Effector CD8-positive, alpha-beta T cell (primary cell): ENCODE data around the gene ALDH5A1.

ENCODE experiments used
- DNase-seq: peaks from one replicate; lab custom pipeline; 2025; lab: John Stamatoyannopoulos, UW

Gene ALDH5A1

DNA sequence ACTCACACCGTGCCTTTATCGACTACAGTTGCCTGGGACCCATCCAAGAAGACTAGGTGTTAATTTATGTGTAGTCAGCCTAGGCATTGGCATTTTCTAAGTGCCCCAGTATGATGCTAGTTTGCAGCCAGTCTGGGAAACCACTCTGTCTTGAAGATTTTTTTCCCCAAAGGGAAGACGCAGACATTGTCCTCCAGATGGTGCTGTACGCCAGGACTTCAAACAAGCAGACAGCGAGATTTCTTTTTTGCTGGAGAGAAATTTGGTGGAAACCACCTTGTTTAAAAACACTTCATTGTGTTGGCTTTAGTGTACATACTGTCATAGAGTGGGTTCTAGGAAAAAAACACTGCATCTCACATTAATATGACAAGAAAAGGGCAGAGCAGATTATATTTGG lies 30.0 kb downstream of the ALDH5A1 start:
- no peak for DNase-seq

DNA sequence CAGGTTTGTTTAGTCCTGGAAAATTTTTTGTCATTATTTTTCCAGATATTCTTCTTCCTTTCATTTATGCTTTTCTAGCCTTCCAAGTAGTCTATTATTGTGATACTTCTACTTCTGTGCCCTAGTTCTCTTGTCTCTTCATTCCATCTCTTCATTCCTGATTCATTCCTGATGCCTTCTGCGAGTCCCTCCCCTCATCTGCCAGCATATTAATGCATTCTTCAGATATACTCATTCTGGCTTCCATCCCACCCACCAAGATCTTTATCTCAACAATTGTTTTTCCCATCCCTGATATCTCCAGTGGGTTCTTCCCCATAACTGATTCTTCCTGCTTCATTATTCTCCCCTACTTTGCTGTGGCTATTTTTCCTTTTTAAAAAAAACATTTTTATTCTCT lies 35.2 kb downstream of the ALDH5A1 start:
- no peak for DNase-seq

DNA sequence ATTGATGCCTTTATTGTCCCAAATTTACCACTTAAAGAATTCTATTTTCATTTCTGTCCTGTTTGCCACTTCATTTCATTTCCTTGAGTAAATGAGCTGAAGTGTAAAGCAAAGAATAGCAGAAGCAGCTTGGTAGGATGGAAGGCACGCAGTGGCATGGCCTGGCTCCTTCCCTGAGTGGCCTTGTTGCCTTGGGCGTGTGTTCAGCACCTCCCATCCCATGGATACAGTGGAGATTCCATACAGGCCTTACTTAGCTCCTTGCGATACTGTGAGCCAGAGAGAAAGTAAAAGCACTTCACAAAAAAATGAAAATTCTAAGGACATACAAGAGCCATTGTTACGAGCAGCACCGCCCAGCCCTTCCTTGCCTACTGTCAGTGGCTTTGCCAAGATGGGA lies 39.6 kb downstream of the ALDH5A1 start:
- no peak for DNase-seq

DNA sequence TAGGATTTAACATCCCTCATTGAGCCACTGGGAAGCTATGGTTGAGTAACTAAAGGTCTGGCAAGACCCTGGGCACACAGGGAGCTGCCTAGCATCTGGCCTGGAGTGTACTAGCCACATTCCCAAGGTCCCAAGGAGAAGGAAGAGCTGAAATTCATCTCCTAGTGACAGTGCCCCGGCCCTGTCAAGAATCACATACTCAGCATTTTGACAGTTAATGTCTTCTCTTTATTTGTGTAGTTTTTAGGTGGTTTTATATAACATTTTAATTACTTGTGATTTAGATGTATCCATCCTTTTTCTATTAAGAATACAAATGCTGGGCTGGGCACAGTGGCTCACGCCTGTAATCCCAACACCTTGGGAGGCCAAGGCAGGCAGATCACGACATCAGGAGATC lies 40.4 kb downstream of the ALDH5A1 start:
- DNase-seq: no peak

DNA sequence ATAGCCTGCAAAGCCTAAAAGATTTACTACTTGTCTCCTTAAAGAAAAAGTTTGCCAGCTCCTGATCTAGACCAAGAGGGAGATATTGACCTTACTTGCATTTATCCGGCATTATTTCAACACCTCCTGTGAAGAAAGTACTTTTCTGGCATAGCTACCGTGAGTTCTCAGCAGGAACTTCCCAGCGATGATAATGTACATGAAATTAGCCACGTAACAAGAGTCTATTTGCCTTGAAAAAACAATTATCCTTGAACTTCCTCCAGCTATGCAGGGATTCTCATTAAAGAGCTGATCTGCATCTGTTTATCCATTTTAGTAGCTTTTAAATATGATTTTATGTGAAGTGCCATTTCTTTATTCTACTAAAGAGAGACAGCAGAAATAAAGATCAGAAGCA lies 41.7 kb downstream of the ALDH5A1 start:
- no peak for DNase-seq

DNA sequence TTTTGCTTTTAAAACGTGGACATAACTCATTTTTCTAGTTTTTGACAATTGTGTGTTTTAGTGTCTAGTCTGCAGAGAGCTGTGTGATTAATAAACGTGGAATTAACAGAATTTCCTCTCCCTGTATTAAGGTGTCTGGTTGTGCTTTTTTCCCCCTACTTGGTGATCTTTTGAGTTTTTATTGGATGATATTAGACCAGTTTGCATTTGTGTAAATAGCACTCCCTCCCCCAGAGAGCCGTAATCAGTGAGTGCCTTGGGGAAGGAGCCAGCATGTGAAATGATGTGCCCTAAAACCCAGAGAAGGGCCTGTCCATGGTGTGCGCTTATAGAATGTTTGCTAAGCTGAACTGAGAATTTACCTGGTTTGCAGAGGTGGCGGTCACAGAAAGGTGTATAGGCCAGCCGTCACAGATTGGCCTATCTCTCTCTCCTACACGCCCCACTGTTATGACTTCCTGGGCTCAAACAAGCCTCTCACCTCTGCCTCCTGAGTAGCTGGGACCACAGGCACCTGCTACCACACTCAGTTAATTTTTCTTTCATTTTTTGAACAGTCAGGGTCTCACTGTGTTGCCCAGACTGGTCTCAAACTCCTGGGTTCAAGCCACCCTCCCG lies 42.4 kb downstream of the ALDH5A1 start:
- no peak for DNase-seq

DNA sequence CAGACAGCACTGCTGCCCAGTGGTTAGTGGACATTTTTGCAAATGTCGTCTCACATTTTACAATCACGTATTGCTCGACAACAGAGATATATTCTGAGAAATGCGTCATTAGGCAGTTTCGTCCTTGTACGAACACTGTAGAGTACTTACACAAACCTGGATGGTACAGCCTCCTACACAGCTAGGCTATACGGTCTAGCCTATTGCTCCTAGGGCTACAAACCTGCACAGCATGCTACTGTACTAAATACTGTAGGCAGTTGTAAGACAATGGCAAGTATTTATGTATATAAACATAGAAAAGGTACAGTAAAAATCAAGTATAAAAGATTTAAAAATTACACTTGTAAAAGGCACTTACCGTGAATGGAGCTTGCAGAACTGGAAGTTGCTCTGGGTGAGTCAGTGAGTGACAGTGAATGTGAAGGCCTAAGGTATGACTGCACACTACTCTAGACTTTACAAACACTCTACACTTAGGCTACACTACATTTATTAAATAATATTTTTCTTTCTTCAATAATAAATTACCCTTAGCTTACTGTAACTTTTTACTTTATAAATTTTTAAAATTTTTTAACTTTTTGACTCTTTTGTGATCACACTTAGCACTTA lies 43.1 kb downstream of the ALDH5A1 start:
- DNase-seq: no peak

DNA sequence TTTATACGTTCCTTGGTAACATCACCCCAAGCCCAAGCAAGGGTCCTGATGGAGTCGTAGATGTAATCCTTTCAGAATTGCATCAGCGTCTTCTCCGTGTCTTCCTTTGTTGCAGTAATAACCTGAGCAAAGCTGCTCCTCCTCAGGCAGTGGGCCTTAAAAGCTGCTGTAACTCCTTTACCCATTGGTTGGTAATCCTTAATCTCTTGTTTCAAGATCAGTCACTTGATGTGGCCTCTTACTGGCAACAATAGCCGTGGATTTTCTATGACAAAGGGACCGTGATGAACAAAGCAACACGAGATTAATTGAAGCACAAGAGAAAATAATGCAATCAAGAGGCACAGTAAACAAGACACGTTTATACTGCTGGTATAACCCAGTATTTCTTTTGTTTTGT lies 44.6 kb downstream of the ALDH5A1 start:
- DNase-seq: no peak

DNA sequence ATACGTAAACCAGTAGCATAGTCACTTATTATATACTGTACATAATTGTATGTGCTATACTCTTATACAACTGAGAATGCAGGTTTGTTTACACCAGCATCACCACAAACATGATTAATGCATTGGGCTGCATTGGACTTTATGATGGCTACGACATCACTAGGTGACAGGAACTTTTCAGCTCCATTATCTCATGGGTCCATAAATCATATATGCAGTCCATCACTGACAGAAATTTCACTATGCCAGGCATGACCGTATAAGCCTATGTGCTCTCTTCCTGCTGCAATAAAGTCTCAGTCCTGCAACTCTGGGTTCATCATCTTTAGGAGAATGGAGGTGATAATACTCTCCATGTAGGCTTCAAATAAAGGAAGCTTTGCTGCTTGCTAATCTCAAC lies 45.4 kb downstream of the ALDH5A1 start:
- DNase-seq: no peak

DNA sequence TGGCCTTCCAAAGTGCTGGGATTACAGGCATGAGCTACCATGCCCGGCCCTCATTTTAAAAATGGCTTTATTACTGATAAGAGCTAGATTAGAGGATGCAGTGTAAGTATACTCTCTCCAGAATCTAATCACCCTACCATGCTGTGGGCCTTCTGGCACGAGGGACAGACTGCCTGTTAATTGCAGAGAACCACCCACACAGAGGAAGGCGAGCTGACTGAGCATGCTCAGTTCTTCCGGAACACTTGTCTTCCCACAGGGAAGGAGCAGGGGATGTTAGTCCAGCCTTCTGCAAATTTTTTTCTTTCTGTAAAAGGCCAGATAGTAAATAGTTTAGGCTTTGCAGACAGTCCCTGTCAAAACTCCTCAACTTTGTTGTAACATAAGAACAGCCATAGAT lies 48.9 kb downstream of the ALDH5A1 start:
- DNase-seq: no peak

DNA sequence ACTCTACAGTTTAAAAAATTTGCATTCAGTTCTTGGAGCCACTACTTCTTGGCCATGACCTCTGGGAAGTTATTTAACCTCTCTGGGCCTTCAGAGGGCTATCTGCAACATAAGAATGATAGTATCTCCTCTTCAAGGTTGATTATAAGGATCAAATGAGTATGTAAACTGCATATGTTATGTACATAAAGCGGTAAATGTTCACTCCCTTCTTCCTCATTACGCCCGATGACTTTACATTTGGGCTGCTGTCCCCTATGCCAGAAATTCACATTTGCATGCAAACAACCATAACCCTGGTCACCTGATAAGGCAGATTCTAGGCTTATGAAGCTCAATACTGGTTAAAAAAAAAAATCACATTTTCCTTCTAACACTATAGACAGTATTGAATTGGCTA lies 50.4 kb downstream of the ALDH5A1 start:
- DNase-seq: no peak

DNA sequence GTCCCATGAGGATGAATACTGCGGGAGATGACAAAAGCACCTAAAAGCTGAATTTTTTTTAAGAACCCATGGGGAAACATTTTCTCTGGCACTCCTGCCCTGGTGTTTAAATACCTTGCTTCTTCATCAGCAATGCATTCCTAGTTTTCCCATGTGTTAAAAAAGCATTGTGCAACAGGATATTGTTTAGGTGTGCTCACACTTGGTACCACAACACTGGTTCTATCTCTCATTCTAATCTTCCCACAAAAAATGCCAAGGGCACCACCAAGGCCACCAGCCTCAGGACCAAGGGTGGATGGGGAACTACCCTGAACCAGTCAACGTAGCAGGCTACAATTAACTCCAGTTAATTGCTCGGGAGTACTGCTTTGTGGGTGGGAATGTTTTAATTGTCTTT lies 50.9 kb downstream of the ALDH5A1 start:
- DNase-seq: no peak

DNA sequence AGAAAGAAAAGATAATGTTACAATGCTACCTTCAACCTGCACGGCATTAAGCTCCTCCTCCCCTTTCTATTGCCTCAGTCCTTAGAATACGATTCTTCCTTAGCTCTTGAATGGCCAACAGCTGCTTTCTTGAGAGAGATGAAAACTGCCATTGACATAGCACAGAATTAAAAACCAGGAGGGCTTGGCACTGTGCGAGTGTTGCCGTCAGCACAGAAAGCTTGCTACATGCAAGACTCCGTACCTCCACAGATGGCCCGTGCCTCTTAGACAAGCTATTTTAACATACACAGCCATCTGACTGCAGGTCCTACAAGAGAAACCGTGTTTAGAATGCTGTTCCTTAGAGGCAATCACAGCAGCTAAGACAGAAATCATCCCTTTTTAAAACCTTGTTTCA lies 51.7 kb downstream of the ALDH5A1 start:
- no peak for DNase-seq

DNA sequence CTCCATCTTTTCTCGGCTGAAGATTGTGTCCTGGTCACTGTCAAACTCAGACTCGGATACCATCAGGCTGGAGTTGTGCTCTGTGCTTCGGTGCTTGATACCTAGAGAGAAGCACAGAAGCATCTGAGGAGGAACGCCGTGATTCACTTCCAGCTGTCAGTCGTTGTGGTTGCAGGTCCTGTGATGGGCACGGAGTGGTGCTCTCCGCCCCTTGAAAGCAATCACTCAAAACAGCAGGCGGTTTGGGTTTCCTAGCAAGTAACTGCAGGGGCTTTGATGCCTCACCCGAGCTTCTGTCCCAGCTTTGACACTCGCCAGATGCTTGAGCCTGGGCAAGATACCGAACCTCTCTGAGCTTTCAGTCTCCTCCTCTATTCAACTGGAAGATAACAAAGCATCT lies 52.5 kb downstream of the ALDH5A1 start:
- DNase-seq: peak; percentile 2

DNA sequence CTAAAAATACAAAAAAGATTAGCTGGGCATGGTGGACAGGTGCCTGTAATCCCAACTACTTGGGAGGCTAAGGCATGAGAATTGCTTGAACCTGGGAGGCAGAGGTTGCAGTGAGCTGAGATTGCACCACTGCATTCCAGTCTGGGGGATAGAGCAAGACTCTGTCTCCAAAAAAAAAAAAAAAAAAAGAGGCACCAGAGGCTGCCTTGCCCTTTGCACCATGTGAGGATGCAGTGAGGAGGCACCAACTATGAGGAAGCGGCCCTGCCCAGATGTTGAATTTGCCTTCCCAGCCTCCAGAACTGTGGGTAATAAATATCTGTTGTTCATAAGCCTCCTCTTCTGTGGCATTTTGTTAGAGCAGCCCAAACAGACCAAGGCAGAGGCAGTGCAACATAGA lies 54.4 kb downstream of the ALDH5A1 start:
- DNase-seq: no peak

DNA sequence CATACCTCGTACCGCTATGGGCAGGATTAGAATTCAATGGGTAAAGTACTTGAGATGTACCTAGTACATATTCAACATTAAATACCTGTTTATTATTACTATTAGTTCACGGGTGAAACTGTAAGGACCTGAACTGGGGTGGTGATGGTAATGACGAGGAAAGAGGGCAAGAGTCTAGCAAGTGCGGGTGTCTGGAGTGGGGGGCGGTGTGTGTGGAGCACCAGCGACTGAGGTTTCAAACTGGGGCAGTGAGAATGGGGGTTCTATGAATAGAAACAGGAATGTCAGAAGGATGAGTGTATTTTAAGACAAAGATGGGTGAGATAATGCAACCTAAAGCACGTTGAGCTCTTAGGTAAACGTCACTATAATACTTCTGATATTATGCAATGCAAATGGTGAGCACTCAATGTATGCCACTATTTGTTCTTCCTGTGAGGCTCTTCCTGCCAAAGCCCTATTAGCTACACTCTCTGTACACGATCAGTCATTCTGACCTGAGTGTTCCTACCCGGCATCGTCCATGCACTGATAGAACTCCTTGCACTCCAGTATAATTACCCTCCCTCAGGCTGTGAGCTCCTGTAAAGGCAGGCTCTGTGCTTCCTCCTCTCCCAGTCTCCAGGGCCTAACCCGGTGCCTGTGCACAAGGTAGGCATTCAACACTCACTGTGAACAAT lies 55.0 kb downstream of the ALDH5A1 start:
- no peak for DNase-seq

DNA sequence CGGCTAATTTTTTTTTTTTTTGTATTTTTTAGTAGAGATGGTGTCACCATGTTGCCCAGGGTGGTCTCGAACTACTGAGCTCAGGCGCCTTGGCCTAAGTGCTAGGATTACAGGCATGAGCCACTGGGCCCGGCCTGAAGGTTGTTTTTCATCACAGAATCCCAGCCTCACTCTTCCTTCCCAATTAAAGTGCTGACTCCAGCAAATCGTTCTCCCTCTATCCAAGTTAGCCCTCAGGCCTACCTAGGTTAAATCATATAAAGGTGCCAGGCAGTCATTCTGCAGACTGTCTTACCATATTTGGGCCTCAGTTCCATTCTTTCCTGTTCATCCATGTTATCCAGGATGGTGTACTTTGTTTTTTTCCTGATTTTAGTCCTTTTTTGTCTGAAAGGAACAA lies 56.4 kb downstream of the ALDH5A1 start:
- DNase-seq: no peak

DNA sequence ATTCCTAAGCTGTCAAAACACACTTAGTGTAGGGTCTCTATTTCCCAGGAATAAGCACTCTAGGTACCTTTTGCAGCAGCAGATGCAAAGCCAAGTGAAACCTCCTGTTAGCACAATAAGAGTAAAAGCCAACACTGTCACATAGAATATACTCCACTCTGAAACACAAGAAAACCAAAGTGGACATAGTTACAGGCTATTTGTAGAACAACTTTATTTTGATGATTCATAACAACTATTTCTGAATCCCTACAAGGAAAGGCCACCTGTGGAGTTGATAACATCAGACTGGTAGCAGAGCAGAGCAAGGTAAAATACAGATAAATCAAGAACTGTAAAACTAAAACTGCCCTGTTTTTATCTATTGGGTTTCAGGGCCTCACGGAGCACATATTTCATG lies 59.7 kb downstream of the ALDH5A1 start:
- DNase-seq: no peak

DNA sequence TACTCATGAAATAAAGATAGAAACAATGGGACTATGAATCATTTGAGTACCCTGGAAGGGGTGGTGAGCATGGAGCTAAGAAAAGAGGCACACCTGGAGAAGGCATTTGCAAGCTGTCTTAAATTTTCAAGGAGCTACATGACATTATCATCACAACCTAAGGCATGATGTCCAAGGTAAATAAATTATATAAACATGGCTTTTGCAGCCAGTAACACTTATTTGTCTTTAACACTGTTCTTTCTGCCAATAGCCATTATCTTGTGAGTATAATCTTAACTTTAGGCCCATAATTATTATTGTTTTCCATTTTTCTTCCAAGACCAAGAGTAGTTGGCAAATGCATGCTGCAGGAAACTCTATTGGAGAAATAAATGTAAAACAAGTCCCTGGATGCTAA lies 63.7 kb downstream of the ALDH5A1 start:
- DNase-seq: no peak

DNA sequence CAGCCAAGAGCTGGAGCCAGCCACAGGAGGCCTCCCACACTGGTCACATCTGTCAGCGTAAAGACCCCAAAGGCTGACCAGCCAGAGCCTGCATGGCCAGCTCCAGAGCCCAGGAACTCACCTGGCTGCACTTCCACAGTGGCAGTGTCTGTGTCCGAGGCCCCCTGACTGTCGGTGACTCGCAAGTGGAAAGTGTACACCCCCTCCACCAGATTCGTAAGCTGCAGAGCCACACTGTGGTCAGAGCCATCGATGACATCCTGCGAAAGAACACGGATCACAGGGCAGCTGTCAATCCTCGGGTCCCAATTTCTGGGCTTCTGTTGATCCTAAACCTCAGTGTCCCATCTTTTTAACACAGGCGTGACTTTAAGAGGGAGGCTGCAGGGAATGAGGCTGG lies 69.3 kb downstream of the ALDH5A1 start:
- no peak for DNase-seq

DNA sequence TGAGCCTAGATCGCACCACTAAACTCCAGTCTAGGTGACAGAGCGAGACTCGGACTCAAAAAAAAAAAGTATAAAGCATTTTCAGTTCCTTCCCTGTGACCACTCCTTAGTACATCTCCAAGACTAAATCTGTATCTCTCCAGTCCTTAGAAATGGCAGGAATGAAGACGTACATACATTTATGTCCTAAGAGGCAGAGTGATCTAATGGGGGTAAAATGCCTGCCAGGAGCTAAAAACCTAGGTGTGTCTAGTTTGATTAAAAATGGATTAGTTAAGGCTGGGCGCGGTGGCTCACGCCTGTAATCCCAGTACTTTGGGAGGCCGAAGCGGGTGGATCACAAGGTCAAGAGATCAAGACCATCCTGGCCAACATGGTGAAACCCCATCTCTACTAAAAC lies 70.4 kb downstream of the ALDH5A1 start:
- no peak for DNase-seq

DNA sequence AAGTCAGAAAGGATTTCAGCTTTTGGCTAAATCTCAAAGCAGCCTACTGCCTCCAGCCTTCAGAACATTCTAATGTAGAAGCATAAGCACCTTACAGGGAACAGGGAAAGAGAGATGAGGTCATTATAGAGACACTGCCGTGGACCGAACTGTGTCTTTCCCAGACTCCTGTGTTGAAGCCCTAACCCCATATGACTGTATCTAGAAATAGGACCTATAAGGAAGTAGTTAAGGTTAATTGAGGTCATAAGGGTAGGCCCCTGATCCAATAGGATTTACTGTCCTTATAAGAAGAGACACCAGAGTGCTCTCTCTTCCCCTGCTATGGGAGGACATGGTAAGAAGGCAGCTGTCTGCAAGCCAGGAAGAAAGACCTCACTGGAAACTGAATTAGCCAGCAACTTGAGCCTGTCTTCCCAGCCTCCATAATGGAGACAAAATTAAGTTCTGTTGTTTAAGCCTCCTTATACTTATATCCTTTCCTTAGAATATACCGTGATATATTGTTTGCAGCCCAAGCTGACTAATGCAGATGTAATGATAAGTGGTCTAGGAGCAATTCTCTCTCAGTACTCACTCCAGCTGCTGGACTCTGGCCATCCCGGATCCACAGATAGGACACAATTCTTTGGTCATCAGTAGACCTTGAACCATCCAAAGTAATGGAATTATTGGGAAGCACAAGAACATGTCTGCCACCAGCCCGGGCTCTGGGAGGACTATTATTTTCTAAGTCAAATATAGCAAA lies 71.4 kb downstream of the ALDH5A1 start:
- no peak for DNase-seq

DNA sequence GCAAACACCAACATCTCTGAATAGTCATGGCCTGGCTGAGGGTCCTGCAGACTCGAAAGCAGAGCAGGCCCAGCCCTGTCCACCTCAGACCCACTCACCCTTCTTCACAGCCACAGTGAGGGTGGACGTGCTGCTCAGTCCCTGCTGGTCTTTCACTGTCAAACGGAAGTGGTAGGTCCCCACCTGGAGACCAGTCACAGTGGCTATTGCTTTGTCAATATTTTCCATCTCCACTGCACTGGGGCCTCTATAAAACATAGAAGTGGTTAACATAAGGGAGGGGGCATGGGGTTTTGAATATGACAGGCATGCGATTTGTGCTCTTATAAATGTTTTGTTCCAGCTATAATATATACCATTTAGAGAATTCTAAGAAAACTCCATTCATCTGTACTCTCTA lies 73.9 kb downstream of the ALDH5A1 start:
- DNase-seq: no peak
